Measurements from ENCODE around the gene C19orf12.

Gene C19orf12

DNA sequence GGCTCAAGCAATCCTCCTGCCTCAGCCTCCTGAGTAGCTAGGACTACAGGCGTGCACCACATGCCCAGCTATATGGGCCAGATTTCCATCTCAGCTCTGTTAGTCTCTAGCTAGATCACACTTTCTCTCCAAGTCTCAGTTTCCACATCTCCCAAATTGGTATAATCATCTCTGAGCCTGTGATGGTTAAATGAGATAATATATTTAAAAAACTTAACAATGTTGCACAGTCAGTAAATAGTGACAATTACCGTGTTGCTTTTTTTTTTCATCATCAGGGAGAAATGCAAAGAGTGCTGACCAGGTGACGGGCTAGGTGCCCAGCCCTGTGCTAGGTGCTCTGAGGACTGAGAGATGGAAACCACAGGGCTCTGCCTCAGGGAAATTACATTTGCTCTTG, 36.9 kb upstream of the C19orf12 start:
- TF ChIP-seq BACH2 (CRISPR knock-in tag; IDR thresholded peaks at IDR 0.05; ENCODE audit: borderline replicate concordance) = no peak
- TF ChIP-seq SNAI2 (CRISPR knock-in tag; IDR thresholded peaks at IDR 0.05) = no peak
- TF ChIP-seq, protein P1, sequence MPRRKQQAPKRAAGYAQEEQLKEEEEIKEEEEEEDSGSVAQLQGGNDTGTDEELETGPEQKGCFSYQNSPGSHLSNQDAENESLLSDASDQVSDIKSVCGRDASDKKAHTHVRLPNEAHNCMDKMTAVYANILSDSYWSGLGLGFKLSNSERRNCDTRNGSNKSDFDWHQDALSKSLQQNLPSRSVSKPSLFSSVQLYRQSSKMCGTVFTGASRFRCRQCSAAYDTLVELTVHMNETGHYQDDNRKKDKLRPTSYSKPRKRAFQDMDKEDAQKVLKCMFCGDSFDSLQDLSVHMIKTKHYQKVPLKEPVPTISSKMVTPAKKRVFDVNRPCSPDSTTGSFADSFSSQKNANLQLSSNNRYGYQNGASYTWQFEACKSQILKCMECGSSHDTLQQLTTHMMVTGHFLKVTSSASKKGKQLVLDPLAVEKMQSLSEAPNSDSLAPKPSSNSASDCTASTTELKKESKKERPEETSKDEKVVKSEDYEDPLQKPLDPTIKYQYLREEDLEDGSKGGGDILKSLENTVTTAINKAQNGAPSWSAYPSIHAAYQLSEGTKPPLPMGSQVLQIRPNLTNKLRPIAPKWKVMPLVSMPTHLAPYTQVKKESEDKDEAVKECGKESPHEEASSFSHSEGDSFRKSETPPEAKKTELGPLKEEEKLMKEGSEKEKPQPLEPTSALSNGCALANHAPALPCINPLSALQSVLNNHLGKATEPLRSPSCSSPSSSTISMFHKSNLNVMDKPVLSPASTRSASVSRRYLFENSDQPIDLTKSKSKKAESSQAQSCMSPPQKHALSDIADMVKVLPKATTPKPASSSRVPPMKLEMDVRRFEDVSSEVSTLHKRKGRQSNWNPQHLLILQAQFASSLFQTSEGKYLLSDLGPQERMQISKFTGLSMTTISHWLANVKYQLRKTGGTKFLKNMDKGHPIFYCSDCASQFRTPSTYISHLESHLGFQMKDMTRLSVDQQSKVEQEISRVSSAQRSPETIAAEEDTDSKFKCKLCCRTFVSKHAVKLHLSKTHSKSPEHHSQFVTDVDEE (CRISPR knock-in tag; IDR thresholded peaks at IDR 0.05) = no peak
- no peak for TF ChIP-seq ZNF70 (CRISPR knock-in tag; IDR thresholded peaks at IDR 0.05)
- TF ChIP-seq CSDC2 (CRISPR knock-in tag; IDR thresholded peaks at IDR 0.05) = no peak
- no peak for TF ChIP-seq TOX (CRISPR knock-in tag; IDR thresholded peaks at IDR 0.05; ENCODE audit: borderline replicate concordance)
- TF ChIP-seq, protein P2, sequence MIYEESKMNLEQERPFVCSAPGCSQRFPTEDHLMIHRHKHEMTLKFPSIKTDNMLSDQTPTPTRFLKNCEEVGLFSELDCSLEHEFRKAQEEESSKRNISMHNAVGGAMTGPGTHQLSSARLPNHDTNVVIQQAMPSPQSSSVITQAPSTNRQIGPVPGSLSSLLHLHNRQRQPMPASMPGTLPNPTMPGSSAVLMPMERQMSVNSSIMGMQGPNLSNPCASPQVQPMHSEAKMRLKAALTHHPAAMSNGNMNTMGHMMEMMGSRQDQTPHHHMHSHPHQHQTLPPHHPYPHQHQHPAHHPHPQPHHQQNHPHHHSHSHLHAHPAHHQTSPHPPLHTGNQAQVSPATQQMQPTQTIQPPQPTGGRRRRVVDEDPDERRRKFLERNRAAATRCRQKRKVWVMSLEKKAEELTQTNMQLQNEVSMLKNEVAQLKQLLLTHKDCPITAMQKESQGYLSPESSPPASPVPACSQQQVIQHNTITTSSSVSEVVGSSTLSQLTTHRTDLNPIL (CRISPR knock-in tag; IDR thresholded peaks at IDR 0.05; ENCODE audit: low read depth) = no peak
- TF ChIP-seq, protein P3, sequence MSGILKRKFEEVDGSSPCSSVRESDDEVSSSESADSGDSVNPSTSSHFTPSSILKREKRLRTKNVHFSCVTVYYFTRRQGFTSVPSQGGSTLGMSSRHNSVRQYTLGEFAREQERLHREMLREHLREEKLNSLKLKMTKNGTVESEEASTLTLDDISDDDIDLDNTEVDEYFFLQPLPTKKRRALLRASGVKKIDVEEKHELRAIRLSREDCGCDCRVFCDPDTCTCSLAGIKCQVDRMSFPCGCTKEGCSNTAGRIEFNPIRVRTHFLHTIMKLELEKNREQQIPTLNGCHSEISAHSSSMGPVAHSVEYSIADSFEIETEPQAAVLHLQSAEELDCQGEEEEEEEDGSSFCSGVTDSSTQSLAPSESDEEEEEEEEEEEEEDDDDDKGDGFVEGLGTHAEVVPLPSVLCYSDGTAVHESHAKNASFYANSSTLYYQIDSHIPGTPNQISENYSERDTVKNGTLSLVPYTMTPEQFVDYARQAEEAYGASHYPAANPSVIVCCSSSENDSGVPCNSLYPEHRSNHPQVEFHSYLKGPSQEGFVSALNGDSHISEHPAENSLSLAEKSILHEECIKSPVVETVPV (CRISPR knock-in tag; IDR thresholded peaks at IDR 0.05) = no peak
- no peak for TF ChIP-seq ZNF565 (CRISPR knock-in tag; conservative IDR thresholded peaks at IDR 0.05; ENCODE audit: low read depth)
- TF ChIP-seq ARNTL (CRISPR knock-in tag; IDR thresholded peaks at IDR 0.05; ENCODE audit: borderline replicate concordance, low read depth) = no peak
- ATAC-seq = no peak

DNA sequence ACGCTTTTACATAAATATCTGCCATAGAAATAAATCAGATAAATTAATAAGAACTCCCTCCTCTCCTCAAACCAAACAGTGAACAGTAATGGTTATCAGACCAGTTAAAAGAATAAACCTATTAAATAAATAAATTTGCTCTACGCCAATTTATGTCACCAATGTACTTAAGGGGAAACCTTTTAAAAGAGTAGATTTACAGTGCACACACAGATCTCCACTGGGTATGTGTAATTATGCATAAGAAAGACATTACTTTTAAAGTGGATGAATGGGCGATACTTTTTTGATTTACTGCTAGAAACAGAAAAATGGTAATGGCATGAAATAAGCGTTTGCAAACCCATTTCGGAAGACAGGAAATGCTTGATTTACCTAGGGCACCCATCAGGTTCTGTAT, 34.9 kb upstream of the C19orf12 start:
- no peak for ATAC-seq
- TF ChIP-seq ARNTL (CRISPR knock-in tag; IDR thresholded peaks at IDR 0.05; ENCODE audit: borderline replicate concordance, low read depth) (no peak), ZNF8 (CRISPR knock-in tag; IDR thresholded peaks at IDR 0.05) (no peak), ZNF565 (CRISPR knock-in tag; conservative IDR thresholded peaks at IDR 0.05; ENCODE audit: low read depth) (no peak), ZFP3 (CRISPR knock-in tag; IDR thresholded peaks at IDR 0.05) (no peak), GLIS3 (CRISPR knock-in tag; IDR thresholded peaks at IDR 0.05) (no peak), BACH2 (CRISPR knock-in tag; IDR thresholded peaks at IDR 0.05; ENCODE audit: borderline replicate concordance) (no peak), OSR1 (CRISPR knock-in tag; IDR thresholded peaks at IDR 0.05) (no peak), CSDC2 (CRISPR knock-in tag; IDR thresholded peaks at IDR 0.05) (no peak)
- TF ChIP-seq, protein P1 (CRISPR knock-in tag; IDR thresholded peaks at IDR 0.05) = no peak

DNA sequence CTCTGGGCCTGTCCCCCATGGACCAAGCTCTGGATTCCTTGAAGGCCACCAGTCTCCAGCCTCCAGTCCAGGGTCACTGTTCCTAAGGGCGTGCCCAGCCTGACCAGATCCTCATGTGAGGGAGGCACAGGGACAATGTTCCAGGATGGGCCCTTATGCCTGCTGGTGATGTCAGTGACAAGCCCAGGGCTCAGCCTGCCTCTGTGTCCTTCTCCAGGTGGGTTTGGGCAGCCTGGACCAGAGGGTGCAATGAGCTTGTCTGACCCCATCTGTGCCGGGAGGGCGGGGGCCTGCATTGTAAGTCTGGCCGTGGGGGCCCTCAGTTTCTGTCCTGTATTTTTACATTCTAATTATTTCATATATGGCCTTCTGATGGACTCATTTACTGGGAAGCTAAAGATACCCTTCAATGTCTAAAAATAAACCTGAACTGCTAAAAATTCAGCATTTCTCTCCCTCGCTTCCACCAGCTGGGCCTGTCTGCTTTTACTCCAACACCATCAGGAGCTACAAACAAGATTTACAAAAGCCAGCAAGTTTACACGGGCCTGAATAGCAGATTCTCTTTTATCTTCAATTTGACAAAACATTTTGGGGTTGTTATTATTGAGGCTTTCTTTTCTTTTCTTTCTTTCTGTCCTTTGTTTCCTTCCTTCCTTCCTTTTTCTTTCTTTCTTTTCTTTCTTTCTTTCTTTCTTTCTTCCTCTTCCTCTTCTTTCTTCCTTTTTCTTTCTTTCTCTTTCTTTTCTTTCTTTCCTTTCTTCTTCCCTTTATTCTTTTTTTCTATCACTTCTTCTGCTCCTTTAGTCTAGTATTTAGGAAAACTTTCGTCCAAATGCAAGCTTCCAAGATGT, 34.2 kb upstream of the C19orf12 start:
- no peak for ATAC-seq
- TF ChIP-seq TCF4 (CRISPR knock-in tag; IDR thresholded peaks at IDR 0.05; ENCODE audit: borderline replicate concordance) (no peak), BACH2 (CRISPR knock-in tag; IDR thresholded peaks at IDR 0.05; ENCODE audit: borderline replicate concordance) (no peak), OSR1 (CRISPR knock-in tag; IDR thresholded peaks at IDR 0.05) (no peak), ZNF8 (CRISPR knock-in tag; IDR thresholded peaks at IDR 0.05) (no peak), ARNTL (CRISPR knock-in tag; IDR thresholded peaks at IDR 0.05; ENCODE audit: borderline replicate concordance, low read depth) (no peak), ISL1 (CRISPR knock-in tag; IDR thresholded peaks at IDR 0.05) (no peak), TOX (CRISPR knock-in tag; IDR thresholded peaks at IDR 0.05; ENCODE audit: borderline replicate concordance) (no peak), GLIS3 (CRISPR knock-in tag; IDR thresholded peaks at IDR 0.05) (no peak), PPARA (CRISPR knock-in tag; IDR thresholded peaks at IDR 0.05; ENCODE audit: borderline replicate concordance) (no peak), ZNF70 (CRISPR knock-in tag; IDR thresholded peaks at IDR 0.05) (no peak), CSDC2 (CRISPR knock-in tag; IDR thresholded peaks at IDR 0.05) (no peak), ZFP3 (CRISPR knock-in tag; IDR thresholded peaks at IDR 0.05) (no peak), ZC3H10 (CRISPR knock-in tag; IDR thresholded peaks at IDR 0.05) (no peak), ESRRG (CRISPR knock-in tag; IDR thresholded peaks at IDR 0.05) (no peak)
- TF ChIP-seq, protein P4, sequence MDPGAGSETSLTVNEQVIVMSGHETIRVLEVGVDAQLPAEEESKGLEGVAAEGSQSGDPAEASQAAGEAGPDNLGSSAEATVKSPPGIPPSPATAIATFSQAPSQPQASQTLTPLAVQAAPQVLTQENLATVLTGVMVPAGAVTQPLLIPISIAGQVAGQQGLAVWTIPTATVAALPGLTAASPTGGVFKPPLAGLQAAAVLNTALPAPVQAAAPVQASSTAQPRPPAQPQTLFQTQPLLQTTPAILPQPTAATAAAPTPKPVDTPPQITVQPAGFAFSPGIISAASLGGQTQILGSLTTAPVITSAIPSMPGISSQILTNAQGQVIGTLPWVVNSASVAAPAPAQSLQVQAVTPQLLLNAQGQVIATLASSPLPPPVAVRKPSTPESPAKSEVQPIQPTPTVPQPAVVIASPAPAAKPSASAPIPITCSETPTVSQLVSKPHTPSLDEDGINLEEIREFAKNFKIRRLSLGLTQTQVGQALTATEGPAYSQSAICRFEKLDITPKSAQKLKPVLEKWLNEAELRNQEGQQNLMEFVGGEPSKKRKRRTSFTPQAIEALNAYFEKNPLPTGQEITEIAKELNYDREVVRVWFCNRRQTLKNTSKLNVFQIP (CRISPR knock-in tag; IDR thresholded peaks at IDR 0.05; ENCODE audit: borderline replicate concordance, low read depth) = no peak
- TF ChIP-seq, protein P3 (CRISPR knock-in tag; IDR thresholded peaks at IDR 0.05) = no peak
- TF ChIP-seq, protein P1 (CRISPR knock-in tag; IDR thresholded peaks at IDR 0.05) = no peak

Data from SK-N-SH treated with all-trans-retinoic acid at 6 μM for 48 hours (cell line).